GM12864 (cell line): ENCODE results near the gene ASCL1.

ENCODE experiments used
- DNase-seq: peaks from one replicate; pipeline ENCODE4 v3.0.0-alpha.2; 2011; ENCODE audit warnings: low read depth
- H3K4me3 ChIP-seq: 2 replicates; pipeline ENCODE4 v1.5.1; 2011; ENCODE audit warnings: mild to moderate bottlenecking, low read depth, low read length, control low read depth
- TF ChIP-seq, protein P1 (sequence below): IDR thresholded peaks from 2 replicates; pipeline ENCODE4 v1.5.1; 2011; ENCODE audit warnings: low read depth, mild to moderate bottlenecking, moderate library complexity, low read length, control low read depth, inconsistent platforms; ENCODE audit errors: missing control alignments

The ASCL1 gene

DNA sequence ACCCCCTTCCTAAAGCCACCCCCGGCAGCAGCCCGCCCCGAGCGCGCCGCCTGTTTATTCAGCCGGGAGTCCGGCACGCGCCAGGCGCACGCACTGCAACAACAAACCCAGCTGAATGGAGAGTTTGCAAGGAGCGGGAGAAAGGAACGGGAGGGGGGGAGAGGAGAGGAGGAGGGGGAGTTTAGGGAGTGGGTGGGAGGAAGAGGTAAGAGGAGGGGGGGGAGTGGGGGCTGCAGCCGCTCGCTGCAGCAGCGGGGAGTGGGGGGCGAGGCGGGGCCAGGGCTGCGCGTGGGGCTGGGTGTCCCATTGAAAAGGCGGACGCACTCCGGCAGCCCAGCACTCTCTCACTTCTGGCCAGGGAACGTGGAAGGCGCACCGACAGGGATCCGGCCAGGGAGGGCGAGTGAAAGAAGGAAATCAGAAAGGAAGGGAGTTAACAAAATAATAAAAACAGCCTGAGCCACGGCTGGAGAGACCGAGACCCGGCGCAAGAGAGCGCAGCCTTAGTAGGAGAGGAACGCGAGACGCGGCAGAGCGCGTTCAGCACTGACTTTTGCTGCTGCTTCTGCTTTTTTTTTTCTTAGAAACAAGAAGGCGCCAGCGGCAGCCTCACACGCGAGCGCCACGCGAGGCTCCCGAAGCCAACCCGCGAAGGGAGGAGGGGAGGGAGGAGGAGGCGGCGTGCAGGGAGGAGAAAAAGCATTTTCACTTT lies at the start of gene ASCL1:
TSS of gene ASCL1 (plus strand) at position 336 of the 712 bp plus-strand sequence. CDS start 571 bp downstream, outside the sequence.
- peak within 1 kb of the TSS; percentile 57 for H3K4me3 ChIP-seq
- TF ChIP-seq, protein P1, sequence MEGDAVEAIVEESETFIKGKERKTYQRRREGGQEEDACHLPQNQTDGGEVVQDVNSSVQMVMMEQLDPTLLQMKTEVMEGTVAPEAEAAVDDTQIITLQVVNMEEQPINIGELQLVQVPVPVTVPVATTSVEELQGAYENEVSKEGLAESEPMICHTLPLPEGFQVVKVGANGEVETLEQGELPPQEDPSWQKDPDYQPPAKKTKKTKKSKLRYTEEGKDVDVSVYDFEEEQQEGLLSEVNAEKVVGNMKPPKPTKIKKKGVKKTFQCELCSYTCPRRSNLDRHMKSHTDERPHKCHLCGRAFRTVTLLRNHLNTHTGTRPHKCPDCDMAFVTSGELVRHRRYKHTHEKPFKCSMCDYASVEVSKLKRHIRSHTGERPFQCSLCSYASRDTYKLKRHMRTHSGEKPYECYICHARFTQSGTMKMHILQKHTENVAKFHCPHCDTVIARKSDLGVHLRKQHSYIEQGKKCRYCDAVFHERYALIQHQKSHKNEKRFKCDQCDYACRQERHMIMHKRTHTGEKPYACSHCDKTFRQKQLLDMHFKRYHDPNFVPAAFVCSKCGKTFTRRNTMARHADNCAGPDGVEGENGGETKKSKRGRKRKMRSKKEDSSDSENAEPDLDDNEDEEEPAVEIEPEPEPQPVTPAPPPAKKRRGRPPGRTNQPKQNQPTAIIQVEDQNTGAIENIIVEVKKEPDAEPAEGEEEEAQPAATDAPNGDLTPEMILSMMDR: no peak
- no peak for DNase-seq

DNA sequence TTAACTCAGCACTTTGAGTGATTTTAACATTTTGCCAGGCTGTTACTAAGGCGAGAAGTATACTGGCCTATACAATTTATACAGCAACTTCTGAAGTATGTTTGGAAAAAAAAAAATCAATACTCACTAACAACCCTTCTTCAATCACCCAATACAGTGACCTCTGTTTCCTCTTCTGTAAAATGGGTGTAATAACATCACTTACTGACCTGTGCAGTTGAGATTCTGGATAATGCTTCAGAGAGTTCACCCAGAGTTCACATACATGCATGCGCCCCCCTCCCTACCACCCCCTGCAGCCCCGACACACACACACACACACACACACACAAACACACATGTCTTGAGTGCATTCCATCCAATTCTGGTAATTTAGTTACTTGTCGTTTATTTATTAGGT lies 49.6 kb upstream of the ASCL1 start:
- no peak for DNase-seq
- TF ChIP-seq, protein P1: no peak
- H3K4me3 ChIP-seq: no peak overlapping the region

DNA sequence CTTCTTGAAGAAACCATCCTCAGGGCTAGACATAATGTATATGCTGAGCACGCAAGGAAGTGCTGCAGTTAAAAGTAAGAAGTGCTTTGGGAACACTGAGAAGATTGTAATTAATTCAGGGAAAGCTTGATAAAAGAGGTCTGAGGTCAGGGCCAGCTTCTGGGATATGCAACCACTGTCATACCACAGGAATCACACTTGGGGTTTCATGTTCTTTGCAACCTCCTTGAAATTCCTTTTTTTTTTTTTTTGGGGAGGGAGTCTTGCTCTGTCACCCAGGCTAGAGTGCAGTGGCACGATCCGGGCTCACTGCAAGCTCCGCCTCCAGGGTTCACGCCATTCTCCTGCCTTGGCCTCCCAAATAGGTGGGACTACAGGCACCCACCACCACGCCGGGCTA lies 47.3 kb upstream of the ASCL1 start:
- no peak for DNase-seq
- TF ChIP-seq, protein P1: no peak
- no peak overlapping the region for H3K4me3 ChIP-seq

DNA sequence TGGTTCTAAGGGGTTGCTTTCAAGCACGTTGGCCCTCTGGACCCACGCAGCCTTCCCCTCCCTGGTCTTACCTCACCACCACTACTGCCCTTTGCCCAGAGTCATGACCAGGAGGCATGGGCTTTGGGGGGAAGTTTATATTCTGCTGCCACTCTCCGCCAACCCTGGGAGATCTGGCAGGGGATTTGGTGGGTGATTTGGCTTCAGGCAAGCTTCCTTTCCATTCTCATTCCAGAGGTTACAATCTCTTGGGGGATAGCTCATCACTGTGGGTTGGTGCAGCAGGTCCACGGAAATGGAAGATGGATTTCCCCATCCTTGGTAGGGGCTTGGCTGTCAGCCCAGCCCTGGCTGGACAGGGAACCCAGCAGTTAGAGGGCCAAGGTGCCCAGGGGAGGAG lies 46.7 kb upstream of the ASCL1 start:
- TF ChIP-seq, protein P1: no peak
- DNase-seq: no peak
- no peak overlapping the region for H3K4me3 ChIP-seq

DNA sequence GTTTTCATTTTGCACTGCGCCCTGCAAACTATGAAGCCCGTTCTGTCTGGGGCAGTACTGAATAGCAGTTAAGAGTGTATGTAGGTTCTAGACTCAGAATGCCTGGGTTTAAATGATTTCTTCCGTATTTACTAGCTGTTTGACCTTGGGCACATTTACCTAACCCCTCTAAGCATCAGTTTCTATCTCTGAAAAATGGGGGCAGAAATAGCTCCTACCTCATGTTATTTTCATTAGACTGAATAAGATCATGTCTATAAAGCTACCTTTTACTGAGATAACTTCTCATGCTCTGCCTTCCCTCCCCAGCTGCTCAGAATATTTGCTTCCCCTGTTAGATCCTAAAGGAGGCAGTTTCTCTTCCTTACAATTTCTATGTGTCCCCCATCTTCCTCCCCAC lies 46.2 kb upstream of the ASCL1 start:
- TF ChIP-seq, protein P1: no peak
- H3K4me3 ChIP-seq: no peak overlapping the region
- DNase-seq: no peak

DNA sequence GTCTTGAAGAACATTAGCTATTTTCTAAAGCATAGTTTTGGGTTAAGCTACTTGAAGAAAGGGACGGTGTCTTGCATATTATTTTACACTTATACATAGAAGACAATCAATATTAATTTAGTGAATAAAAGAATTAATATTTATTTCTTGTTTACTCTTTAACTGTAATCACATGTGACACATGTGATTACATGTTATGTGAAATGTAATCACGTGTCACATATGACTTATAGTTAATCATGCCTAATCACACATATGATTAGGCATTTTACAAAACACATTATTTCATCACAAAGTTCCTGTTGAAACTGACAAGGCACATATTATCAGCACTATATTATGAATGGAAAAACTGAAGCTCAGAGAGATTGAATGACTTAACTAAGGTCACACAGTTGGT lies 45.2 kb upstream of the ASCL1 start:
- no peak overlapping the region for H3K4me3 ChIP-seq
- no peak for DNase-seq
- TF ChIP-seq, protein P1: no peak
